ENCODE data around the gene SH2B3.

The SH2B3 gene

DNA sequence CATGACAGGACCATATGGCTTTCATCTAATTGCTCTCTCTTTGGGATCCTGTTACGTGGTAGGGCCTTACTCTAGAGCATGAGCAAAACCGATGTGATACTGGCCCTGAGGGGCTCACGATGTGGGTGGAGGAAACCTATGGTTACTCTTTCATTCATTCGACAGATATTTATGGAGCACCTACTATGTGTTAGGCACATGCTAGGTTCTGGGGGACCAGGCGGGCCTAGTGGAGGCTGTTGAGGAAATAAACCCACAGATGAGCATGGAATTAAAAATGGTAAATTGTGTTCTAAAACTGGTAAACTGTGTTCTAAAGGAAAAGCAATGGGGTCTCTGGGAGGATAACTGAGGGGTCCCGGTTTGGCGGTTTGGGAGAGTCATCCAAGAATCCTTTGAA lies 14.8 kb downstream of the SH2B3 start:
- WGBS, 2 donors (ENCODE audit: extremely low coverage in 2 of 2, insufficient read length in 2 of 2, insufficient replicate concordance in 1 of 2): no CpG with 5 or more reads among the region's 7 CpGs
- H3K4ac ChIP-seq (ENCODE audit: low read length): no peak overlapping the region
- no peak overlapping the region for H4K91ac ChIP-seq (ENCODE audit: low read depth, low read length, poor library complexity)
- no peak for DNase-seq (ENCODE audit: low spot score)
- no peak overlapping the region for H3K9ac ChIP-seq (ENCODE audit: low read depth, low read length, poor library complexity)
- no peak overlapping the region for H2BK12ac ChIP-seq (ENCODE audit: low read length)
- peaks cover 0 to 11% of the 10 kb centered on the region in 2 donors for H3K4me1 ChIP-seq (ENCODE audit: control insufficient read depth in 2 of 2, insufficient read depth in 1 of 2, low read depth in 1 of 2, low read length in 2 of 2)
- no peak overlapping the region for H3K18ac ChIP-seq (ENCODE audit: low read length)
- H2BK5ac ChIP-seq (ENCODE audit: low read length): no peak overlapping the region
- no peak overlapping the region for H2AK5ac ChIP-seq (ENCODE audit: low read depth, low read length)
- H3K27ac ChIP-seq (replicated peaks; ENCODE audit: low read length): no peak overlapping the region
- no peaks in the 10 kb centered on the region for H3K9me3 ChIP-seq (replicated peaks in 1 of 2; ENCODE audit: control insufficient read depth in 2 of 2, insufficient read depth in 1 of 2, low read depth in 1 of 2, low read length in 2 of 2)
- H3K4me3 ChIP-seq (ENCODE audit: low read length in 2 of 2): no peak overlapping the region
- H2AFZ ChIP-seq (ENCODE audit: low read length): no peak overlapping the region
- H3K79me1 ChIP-seq (ENCODE audit: low read depth, low read length): no peaks in the 10 kb centered on the region
- no peak overlapping the region for H3K23ac ChIP-seq (ENCODE audit: low read depth, low read length, poor library complexity)
- H4K8ac ChIP-seq (ENCODE audit: low read depth, low read length): no peak overlapping the region
- no peaks in the 10 kb centered on the region for H3K27me3 ChIP-seq (ENCODE audit: control insufficient read depth in 3 of 3, insufficient read depth in 3 of 3, low read depth in 1 of 3, low read length in 3 of 3)
- no peak overlapping the region for H2BK15ac ChIP-seq (ENCODE audit: low read length)
- no peak overlapping the region for H2BK120ac ChIP-seq (ENCODE audit: low read depth, low read length)
- peaks cover 1 to 12% of the 10 kb centered on the region in 2 donors for H3K36me3 ChIP-seq (replicated peaks in 1 of 2; ENCODE audit: control insufficient read depth in 2 of 2, insufficient read depth in 2 of 2, low read length in 2 of 2)
- no peak overlapping the region for H3K4me2 ChIP-seq (ENCODE audit: insufficient read depth, low read length, poor library complexity, severe bottlenecking)
- no peak overlapping the region for H3K14ac ChIP-seq (ENCODE audit: low read length)

DNA sequence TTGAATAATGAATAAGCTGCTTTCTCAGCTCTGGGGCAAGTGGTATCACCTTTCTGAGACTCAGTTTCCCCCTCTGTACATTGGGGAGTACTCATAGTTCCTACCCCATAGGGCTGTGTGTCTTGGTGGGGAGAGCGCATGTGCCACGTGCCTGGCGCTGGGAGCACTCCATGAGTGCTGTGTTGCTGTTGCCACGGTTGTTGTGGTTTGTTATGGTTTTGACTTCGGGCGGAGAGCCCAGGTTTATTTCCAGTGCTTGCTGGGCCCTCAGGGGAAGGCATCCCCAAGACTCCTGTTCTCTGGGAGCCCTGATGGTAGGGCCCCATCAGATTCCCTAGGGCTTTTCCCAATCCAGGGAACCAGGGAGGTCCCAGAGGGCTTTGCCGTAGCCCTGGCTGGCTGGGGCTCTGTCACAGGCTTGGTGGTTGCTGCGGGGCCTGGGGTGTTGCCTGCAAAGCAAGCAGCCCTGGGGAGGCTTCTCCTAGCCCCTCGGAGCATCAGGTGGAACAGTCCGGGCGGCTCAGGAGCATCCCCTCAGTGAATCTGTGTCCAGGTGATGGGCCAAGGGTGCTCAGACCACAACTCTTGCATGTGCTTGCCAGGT lies 18.6 kb downstream of the SH2B3 start:
- Histone ChIP-seq H2BK12ac (ENCODE audit: low read length) (no peak overlapping the region), H3K14ac (ENCODE audit: low read length) (peak overlapping the region; percentile 47), H3K36me3 (replicated peaks in 1 of 2; ENCODE audit: control insufficient read depth in 2 of 2, insufficient read depth in 2 of 2, low read length in 2 of 2) (peaks cover 1 to 7% of the 10 kb centered on the region in 2 donors), H3K9ac (ENCODE audit: low read depth, low read length, poor library complexity) (no peak overlapping the region), H3K4me3 (ENCODE audit: low read length in 2 of 2) (no peak overlapping the region), H4K8ac (ENCODE audit: low read depth, low read length) (no peak overlapping the region), H2BK5ac (ENCODE audit: low read length) (no peak overlapping the region), H3K4me2 (ENCODE audit: insufficient read depth, low read length, poor library complexity, severe bottlenecking) (no peak overlapping the region), H3K9me3 (replicated peaks in 1 of 2; ENCODE audit: control insufficient read depth in 2 of 2, insufficient read depth in 1 of 2, low read depth in 1 of 2, low read length in 2 of 2) (no peaks in the 10 kb centered on the region), H2AK5ac (ENCODE audit: low read depth, low read length) (no peak overlapping the region), H3K18ac (ENCODE audit: low read length) (peak overlapping the region; percentile 32), H3K27me3 (ENCODE audit: control insufficient read depth in 3 of 3, insufficient read depth in 3 of 3, low read depth in 1 of 3, low read length in 3 of 3) (no peaks in the 10 kb centered on the region), H3K27ac (replicated peaks; ENCODE audit: low read length) (no peak overlapping the region), H3K23ac (ENCODE audit: low read depth, low read length, poor library complexity) (no peak overlapping the region), H3K4me1 (ENCODE audit: control insufficient read depth in 2 of 2, insufficient read depth in 1 of 2, low read depth in 1 of 2, low read length in 2 of 2) (peaks cover 0 to 13% of the 10 kb centered on the region in 2 donors), H3K79me1 (ENCODE audit: low read depth, low read length) (peaks cover 4% of the 10 kb centered on the region), H2AFZ (ENCODE audit: low read length) (no peak overlapping the region), H3K4ac (ENCODE audit: low read length) (no peak overlapping the region), H4K91ac (ENCODE audit: low read depth, low read length, poor library complexity) (no peak overlapping the region), H2BK15ac (ENCODE audit: low read length) (no peak overlapping the region), H2BK120ac (ENCODE audit: low read depth, low read length) (no peak overlapping the region)
- no peak for DNase-seq (ENCODE audit: low spot score)
- no CpG with 5 or more reads among the region's 11 CpGs for WGBS, 2 donors (ENCODE audit: extremely low coverage in 2 of 2, insufficient read length in 2 of 2, insufficient replicate concordance in 1 of 2)

DNA sequence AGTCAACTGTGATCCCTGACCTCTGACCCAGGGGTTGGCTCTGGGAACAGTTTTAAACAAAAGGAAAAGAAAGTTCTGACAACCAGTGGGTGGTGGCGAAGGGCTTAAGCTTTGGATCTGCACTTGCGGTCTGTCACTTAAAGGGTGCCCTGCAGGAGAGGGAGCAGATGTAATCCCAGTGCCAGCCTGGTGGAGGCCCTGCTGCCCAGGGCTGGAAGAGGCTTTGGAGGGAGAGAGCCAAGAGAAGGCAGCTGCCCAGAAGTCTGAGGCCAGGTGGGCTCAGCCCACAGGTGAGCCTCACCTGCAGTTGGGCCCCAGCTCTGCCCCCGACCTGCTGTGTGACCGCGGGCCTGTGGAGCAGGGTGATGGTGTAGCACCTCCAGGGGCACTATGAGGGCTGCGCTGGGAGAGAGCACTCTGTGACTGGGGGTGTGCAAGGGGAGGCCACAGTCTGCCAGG lies 19.1 kb downstream of the SH2B3 start:
- no peak overlapping the region for H4K91ac ChIP-seq (ENCODE audit: low read depth, low read length, poor library complexity)
- H4K8ac ChIP-seq (ENCODE audit: low read depth, low read length): no peak overlapping the region
- WGBS, 2 donors (ENCODE audit: extremely low coverage in 2 of 2, insufficient read length in 2 of 2, insufficient replicate concordance in 1 of 2): no CpG with 5 or more reads among the region's 6 CpGs
- H3K4ac ChIP-seq (ENCODE audit: low read length): no peak overlapping the region
- peaks cover 0 to 13% of the 10 kb centered on the region in 2 donors for H3K4me1 ChIP-seq (ENCODE audit: control insufficient read depth in 2 of 2, insufficient read depth in 1 of 2, low read depth in 1 of 2, low read length in 2 of 2)
- no peak overlapping the region for H3K27ac ChIP-seq (replicated peaks; ENCODE audit: low read length)
- H2BK120ac ChIP-seq (ENCODE audit: low read depth, low read length): no peak overlapping the region
- H3K23ac ChIP-seq (ENCODE audit: low read depth, low read length, poor library complexity): peak overlapping the region; percentile 62
- peaks cover 1 to 7% of the 10 kb centered on the region in 2 donors for H3K36me3 ChIP-seq (replicated peaks in 1 of 2; ENCODE audit: control insufficient read depth in 2 of 2, insufficient read depth in 2 of 2, low read length in 2 of 2)
- H2BK15ac ChIP-seq (ENCODE audit: low read length): no peak overlapping the region
- no peak overlapping the region for H2BK5ac ChIP-seq (ENCODE audit: low read length)
- no peak overlapping the region for H3K14ac ChIP-seq (ENCODE audit: low read length)
- no peaks in the 10 kb centered on the region for H3K9me3 ChIP-seq (replicated peaks in 1 of 2; ENCODE audit: control insufficient read depth in 2 of 2, insufficient read depth in 1 of 2, low read depth in 1 of 2, low read length in 2 of 2)
- peak overlapping the region; percentile 59 for H3K18ac ChIP-seq (ENCODE audit: low read length)
- no peak overlapping the region for H3K4me2 ChIP-seq (ENCODE audit: insufficient read depth, low read length, poor library complexity, severe bottlenecking)
- H2AFZ ChIP-seq (ENCODE audit: low read length): no peak overlapping the region
- H3K9ac ChIP-seq (ENCODE audit: low read depth, low read length, poor library complexity): no peak overlapping the region
- DNase-seq (ENCODE audit: low spot score): no peak
- no peaks in the 10 kb centered on the region for H3K27me3 ChIP-seq (ENCODE audit: control insufficient read depth in 3 of 3, insufficient read depth in 3 of 3, low read depth in 1 of 3, low read length in 3 of 3)
- peak overlapping the region; percentile 40 for H2AK5ac ChIP-seq (ENCODE audit: low read depth, low read length)
- H2BK12ac ChIP-seq (ENCODE audit: low read length): no peak overlapping the region
- peaks cover 4% of the 10 kb centered on the region for H3K79me1 ChIP-seq (ENCODE audit: low read depth, low read length)
- H3K4me3 ChIP-seq (ENCODE audit: low read length in 2 of 2): no peak overlapping the region

DNA sequence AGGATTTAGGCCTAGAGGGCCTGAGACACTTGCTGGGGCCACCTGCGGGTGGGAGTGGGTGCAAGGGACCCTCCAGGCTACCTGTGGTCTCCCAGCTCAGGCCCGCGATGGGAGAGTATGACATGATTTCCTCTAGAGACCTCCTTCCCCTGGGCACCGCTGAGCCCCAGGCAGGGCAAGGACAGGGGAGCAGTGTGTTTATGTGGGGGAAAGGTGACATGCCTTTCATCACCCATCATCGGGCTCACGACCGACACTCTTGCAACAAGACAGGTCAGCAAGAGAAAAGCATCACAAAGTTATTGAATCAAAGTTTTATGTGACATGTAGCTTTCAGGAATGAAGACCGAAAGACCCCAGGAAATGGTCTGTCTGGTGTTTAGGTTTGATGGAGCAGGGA lies 19.9 kb downstream of the SH2B3 start:
- Histone ChIP-seq H3K4me2 (ENCODE audit: insufficient read depth, low read length, poor library complexity, severe bottlenecking) (no peak overlapping the region), H3K36me3 (replicated peaks in 1 of 2; ENCODE audit: control insufficient read depth in 2 of 2, insufficient read depth in 2 of 2, low read length in 2 of 2) (peaks cover 1 to 4% of the 10 kb centered on the region in 2 donors), H3K14ac (ENCODE audit: low read length) (no peak overlapping the region), H3K27me3 (ENCODE audit: control insufficient read depth in 3 of 3, insufficient read depth in 3 of 3, low read depth in 1 of 3, low read length in 3 of 3) (no peaks in the 10 kb centered on the region), H4K91ac (ENCODE audit: low read depth, low read length, poor library complexity) (no peak overlapping the region), H3K18ac (ENCODE audit: low read length) (peak overlapping the region; percentile 32), H2BK5ac (ENCODE audit: low read length) (no peak overlapping the region), H3K79me1 (ENCODE audit: low read depth, low read length) (peaks cover 5% of the 10 kb centered on the region), H3K4ac (ENCODE audit: low read length) (no peak overlapping the region), H3K27ac (replicated peaks; ENCODE audit: low read length) (no peak overlapping the region), H4K8ac (ENCODE audit: low read depth, low read length) (no peak overlapping the region), H2BK12ac (ENCODE audit: low read length) (no peak overlapping the region), H2AFZ (ENCODE audit: low read length) (no peak overlapping the region), H2BK120ac (ENCODE audit: low read depth, low read length) (no peak overlapping the region), H3K9me3 (replicated peaks in 1 of 2; ENCODE audit: control insufficient read depth in 2 of 2, insufficient read depth in 1 of 2, low read depth in 1 of 2, low read length in 2 of 2) (no peaks in the 10 kb centered on the region), H3K23ac (ENCODE audit: low read depth, low read length, poor library complexity) (no peak overlapping the region), H3K9ac (ENCODE audit: low read depth, low read length, poor library complexity) (peak overlapping the region; percentile 39), H3K4me1 (ENCODE audit: control insufficient read depth in 2 of 2, insufficient read depth in 1 of 2, low read depth in 1 of 2, low read length in 2 of 2) (peaks cover 6 to 15% of the 10 kb centered on the region in 2 donors), H3K4me3 (ENCODE audit: low read length in 2 of 2) (no peak overlapping the region), H2AK5ac (ENCODE audit: low read depth, low read length) (no peak overlapping the region), H2BK15ac (ENCODE audit: low read length) (no peak overlapping the region)
- DNase-seq (ENCODE audit: low spot score): no peak
- WGBS, 2 donors (ENCODE audit: extremely low coverage in 2 of 2, insufficient read length in 2 of 2, insufficient replicate concordance in 1 of 2): no CpG with 5 or more reads among the region's 8 CpGs

Measured in neuronal stem cell (in vitro differentiated cells).